Measurements from ENCODE around the gene PDP2. TPM values are rescaled to one million over a fixed set of nuclear protein-coding genes. Genes with fewer than 3 reads are reported as not detected.
A peak's percentile ranks its signal among the peaks of the same experiment; 100 is the strongest.

Gene PDP2
- total and polyA plus RNA-seq, 2 donors from 2014 or later = 5.1 to 9.2 TPM

- Histone ChIP-seq H3K27ac (ENCODE audit: low read depth in 2 of 2, low read length in 2 of 2) (no peak overlapping the region), H3K4me3 (ENCODE audit: low read length in 3 of 3) (no peak overlapping the region), H3K27me3 (ENCODE audit: control insufficient read depth, insufficient read depth, low read length) (peaks cover 5% of the 10 kb centered on the region), H3K9me3 (ENCODE audit: control insufficient read depth in 2 of 3, insufficient read depth in 1 of 3, low read length in 3 of 3) (no peaks in the 10 kb centered on the region), H3K4me1 (ENCODE audit: control insufficient read depth in 2 of 3, insufficient read depth in 2 of 3, low read depth in 1 of 3, low read length in 3 of 3) (peaks cover 0 to 6% (median 0%) of the 10 kb centered on the region in 3 donors), H3K9ac (ENCODE audit: low read length in 3 of 3) (no peak overlapping the region), H3K36me3 (ENCODE audit: control insufficient read depth in 2 of 3, insufficient read depth in 3 of 3, low read length in 3 of 3) (no peaks in the 10 kb centered on the region)
- peak in 1 of 5 donors; percentile 7 for DNase-seq
- no peak for FAIRE-seq
- no peak for TF ChIP-seq CTCF (IDR thresholded peaks at IDR 0.05; ENCODE audit: borderline replicate concordance, extremely low read depth, insufficient read depth)
- intact Hi-C loops (cut with DNase I) = no loop called here
Measured at GRCh38 chr16:66841366-66841765, 38.9 kb upstream of the PDP2 start.

- no peak for FAIRE-seq
- H3K4me1 ChIP-seq (ENCODE audit: control insufficient read depth in 2 of 3, insufficient read depth in 2 of 3, low read depth in 1 of 3, low read length in 3 of 3) = peaks cover 0 to 6% (median 0%) of the 10 kb centered on the region in 3 donors
- TF ChIP-seq CTCF (IDR thresholded peaks at IDR 0.05; ENCODE audit: borderline replicate concordance, extremely low read depth, insufficient read depth) = no peak
- peak in 1 of 5 donors; percentile 24 for DNase-seq
- H3K27me3 ChIP-seq (ENCODE audit: control insufficient read depth, insufficient read depth, low read length) = peaks cover 5% of the 10 kb centered on the region
- no peak overlapping the region for H3K27ac ChIP-seq (ENCODE audit: low read depth in 2 of 2, low read length in 2 of 2)
- no peaks in the 10 kb centered on the region for H3K9me3 ChIP-seq (ENCODE audit: control insufficient read depth in 2 of 3, insufficient read depth in 1 of 3, low read length in 3 of 3)
- no peaks in the 10 kb centered on the region for H3K36me3 ChIP-seq (ENCODE audit: control insufficient read depth in 2 of 3, insufficient read depth in 3 of 3, low read length in 3 of 3)
- intact Hi-C loops (cut with DNase I) = no loop called here
- H3K4me3 ChIP-seq (ENCODE audit: low read length in 3 of 3) = no peak overlapping the region
- H3K9ac ChIP-seq (ENCODE audit: low read length in 3 of 3) = no peak overlapping the region
Measured at GRCh38 chr16:66842765-66843164, 37.5 kb upstream of the PDP2 start.

GRCh38 chr16:66843191-66843590, 37.1 kb upstream of the PDP2 start:
- Histone ChIP-seq H3K9me3 (ENCODE audit: control insufficient read depth in 2 of 3, insufficient read depth in 1 of 3, low read length in 3 of 3) (no peaks in the 10 kb centered on the region), H3K4me3 (ENCODE audit: low read length in 3 of 3) (no peak overlapping the region), H3K36me3 (ENCODE audit: control insufficient read depth in 2 of 3, insufficient read depth in 3 of 3, low read length in 3 of 3) (no peaks in the 10 kb centered on the region), H3K27ac (ENCODE audit: low read depth in 2 of 2, low read length in 2 of 2) (no peak overlapping the region), H3K27me3 (ENCODE audit: control insufficient read depth, insufficient read depth, low read length) (peaks cover 5% of the 10 kb centered on the region), H3K9ac (ENCODE audit: low read length in 3 of 3) (no peak overlapping the region), H3K4me1 (ENCODE audit: control insufficient read depth in 2 of 3, insufficient read depth in 2 of 3, low read depth in 1 of 3, low read length in 3 of 3) (peaks cover 0 to 6% (median 0%) of the 10 kb centered on the region in 3 donors)
- TF ChIP-seq CTCF (IDR thresholded peaks at IDR 0.05; ENCODE audit: borderline replicate concordance, extremely low read depth, insufficient read depth) = no peak
- intact Hi-C loops (cut with DNase I) = no loop called here
- DNase-seq (peak in 1 of 5 donors; percentile 19), FAIRE-seq (no peak)

GRCh38 chr16:66844009-66844341, 36.3 kb upstream of the PDP2 start:
- Histone ChIP-seq H3K27me3 (ENCODE audit: control insufficient read depth, insufficient read depth, low read length) (peaks cover 5% of the 10 kb centered on the region), H3K4me3 (ENCODE audit: low read length in 3 of 3) (no peak overlapping the region), H3K9me3 (ENCODE audit: control insufficient read depth in 2 of 3, insufficient read depth in 1 of 3, low read length in 3 of 3) (no peaks in the 10 kb centered on the region), H3K27ac (ENCODE audit: low read depth in 2 of 2, low read length in 2 of 2) (no peak overlapping the region), H3K9ac (ENCODE audit: low read length in 3 of 3) (no peak overlapping the region), H3K4me1 (ENCODE audit: control insufficient read depth in 2 of 3, insufficient read depth in 2 of 3, low read depth in 1 of 3, low read length in 3 of 3) (peaks cover 0 to 6% (median 0%) of the 10 kb centered on the region in 3 donors), H3K36me3 (ENCODE audit: control insufficient read depth in 2 of 3, insufficient read depth in 3 of 3, low read length in 3 of 3) (no peaks in the 10 kb centered on the region)
- FAIRE-seq (no peak), DNase-seq (peak in 1 of 5 donors; percentile 47)
- intact Hi-C loops (cut with DNase I) = no loop called here
- no peak for TF ChIP-seq CTCF (IDR thresholded peaks at IDR 0.05; ENCODE audit: borderline replicate concordance, extremely low read depth, insufficient read depth)

All from kidney (tissue), 14 donors.